Heart left ventricle (tissue), 16 donors: ENCODE data around the gene MFSD1. TPM values are rescaled to one million over a fixed set of nuclear protein-coding genes. Genes with fewer than 3 reads are reported as not detected.

Experiments
- ATAC-seq, 4 donors: fragments of 200-7000 bp; cut with Tn5 transposase; one replicate each; pipeline ENCODE4 v1.9.1; 2020 to 2022; ENCODE audit warnings: moderate library complexity in 4 of 4, mild to moderate bottlenecking in 3 of 4, moderate number of reproducible peaks in 1 of 4
- DNase-seq, 5 donors: peaks; one replicate each; pipeline ENCODE4 v3.0.0-alpha.2; 2020
- H3K27ac ChIP-seq, 12 donors: fragments of 200-600 bp; sonication (generic) in 4 of 12; one replicate each; pipeline versions ENCODE4 v1.5.0 to v1.8.0; 2016 to 2022; ENCODE audit warnings: mild to moderate bottlenecking in 2 of 12
- H3K27me3 ChIP-seq, 9 donors: fragments of 200-600 bp; sonication (generic) in 2 of 9; one replicate each; pipeline versions ENCODE4 v1.5.1 to v1.8.0; 2016 to 2022; ENCODE audit warnings: mild to moderate bottlenecking in 3 of 9
- H3K36me3 ChIP-seq, 9 donors: fragments of 200-600 bp; sonication (generic) in 2 of 9; one replicate each; pipeline versions ENCODE4 v1.5.0 to v1.8.0; 2018 to 2022; ENCODE audit warnings: mild to moderate bottlenecking in 2 of 9
- H3K4me1 ChIP-seq, 12 donors: fragments of 200-600 bp; sonication (generic) in 4 of 12; one replicate each; pipeline versions ENCODE4 v1.5.0 to v1.8.0; 2016 to 2022; ENCODE audit warnings: mild to moderate bottlenecking in 3 of 12
- H3K4me3 ChIP-seq, 12 donors: fragments of 200-600 bp; sonication (generic) in 4 of 12; one replicate each; pipeline versions ENCODE4 v1.5.0 to v1.8.0; 2017 to 2022; ENCODE audit warnings: mild to moderate bottlenecking in 9 of 12, moderate library complexity in 4 of 12
- H3K9me3 ChIP-seq, 12 donors: fragments of 200-600 bp; sonication (generic) in 4 of 12; one replicate each; pipeline versions ENCODE4 v1.5.0 to v1.8.0; 2016 to 2022; ENCODE audit warnings: mild to moderate bottlenecking in 1 of 12
- POLR2A ChIP-seq, 2 donors: fragments of 450-650 bp; IDR thresholded peaks; one replicate each; pipeline ENCODE4 v1.6.1; 2017; ENCODE audit warnings: antibody characterized with exemption in 2 of 2, mild to moderate bottlenecking in 2 of 2, moderate library complexity in 2 of 2
- WGBS, 4 donors: extraction: QIAGEN DNeasy Blood & Tissue Kit in 2 of 4; methylation state at CpG; one replicate each; pipeline versions ENCODE4 v1.1.5 to v1.1.7; 2013 to 2018; 5-methylcytosine and 5-hydroxymethylcytosine counted together
- intact Hi-C, 10 donors: fragments of 100-400 bp; cut with DNase I; formaldehyde crosslinking; loops; one replicate each; pipeline versions ENCODE4 v1.11.1 to v1.14.2; 2022
- long read RNA-seq, 3 donors: library from polyadenylated mRNA; unstranded; transcript quantifications; one replicate each; pipeline ENCODE4 v2.0.0, GENCODE V29; 2020 to 2021
- polyA plus RNA-seq, 2 donors: library from polyadenylated mRNA; stranded (reverse); fragments of 200-250 nt; gene quantifications; one replicate each; pipeline ENCODE4 v1.2.3, GENCODE V29; 2013
- total RNA-seq, 9 donors: library from RNA; depleted of rRNA in 2 of 9; stranded (reverse); fragments of >200 nt in 2 of 9; fragmentation: NEBNext Ultra II Directional in 3 of 9; extraction: Animal tissue kit (Norgen Biotek cat#: 25700) in 3 of 9; gene quantifications; one replicate each; pipeline versions ENCODE4 v1.1.0 to v1.2.4, GENCODE V29; 2016 to 2023
- TF ChIP-seq, protein P1 (sequence below), 12 donors: fragments of 200-600 bp; sonication (generic) in 4 of 12; IDR thresholded peaks; one replicate each; pipeline versions ENCODE4 v1.5.0 to v1.8.0; 2018 to 2022; ENCODE audit warnings: antibody characterized with exemption in 12 of 12, mild to moderate bottlenecking in 5 of 12
- donor health status: ischemic (EF 13 %, LVEDD 7.1; RV severe dilation, severe dysfunction).
- donor health status: healthy with polysubstance abuse.
- donor health status: DM: no; HTN: yes; CAD: no.
- donor health status: DM: no; HTN: no; CAD: no.
- donor health status: ischemic (EF 25% LVEDD 6.9; RV normal size, moderate dysfunction).
- donor health status: ischemic (EF 25% LVEDD 5.7; RV mildly dilated, moderate dysfunction).
- donor health status: healthy.
- donor health status: DM: yes; HTN: yes; CAD: no.
- donor health status: ischemic (EF 35%, LVEDD 5.7; RV mildly dilated, moderate dysfunction).
- donor health status: nonischemic (EF 11% LVEDD 7.7; RV severe dilation, severe dysfunction).
- donor health status: DM: yes; HTN: yes; CAD: no.
- donor health status: PGD.
- donor health status: ischemic (EF 29% LVEDD 5.4; RV normal size, mild dysfunction).
- donor health status: nonischemic (EF 23%, LVEDD 6.1; RV moderate dilation, normal function).

MFSD1 gene, protein sequence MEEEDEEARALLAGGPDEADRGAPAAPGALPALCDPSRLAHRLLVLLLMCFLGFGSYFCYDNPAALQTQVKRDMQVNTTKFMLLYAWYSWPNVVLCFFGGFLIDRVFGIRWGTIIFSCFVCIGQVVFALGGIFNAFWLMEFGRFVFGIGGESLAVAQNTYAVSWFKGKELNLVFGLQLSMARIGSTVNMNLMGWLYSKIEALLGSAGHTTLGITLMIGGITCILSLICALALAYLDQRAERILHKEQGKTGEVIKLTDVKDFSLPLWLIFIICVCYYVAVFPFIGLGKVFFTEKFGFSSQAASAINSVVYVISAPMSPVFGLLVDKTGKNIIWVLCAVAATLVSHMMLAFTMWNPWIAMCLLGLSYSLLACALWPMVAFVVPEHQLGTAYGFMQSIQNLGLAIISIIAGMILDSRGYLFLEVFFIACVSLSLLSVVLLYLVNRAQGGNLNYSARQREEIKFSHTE
- total RNA-seq (10 to 100 TPM; 19.2 to 71.4 (median 35.7) TPM), polyA plus RNA-seq (10 to 100 TPM in 1 of 2 donors, 1 to 10 TPM in 1; 9.6 to 41.4 TPM)
- long read RNA-seq, donor 1, transcript MFSD1-203 (16 exons, 2,423 nt) = major isoform, 43 of 52 reads
- long read RNA-seq, donor 1, partial matches to known transcripts = 1 of 52 reads
- long read RNA-seq, donor 1, other reads (novel, unspliced or antisense) = 7 of 52 reads
- long read RNA-seq, donor 2, transcript MFSD1-215 (15 exons, 2,121 nt) = minor isoform, 14 of 247 reads
- long read RNA-seq, donor 2, transcript MFSD1-203 (16 exons, 2,423 nt) = major isoform, 209 of 247 reads
- long read RNA-seq, donor 2, partial matches to known transcripts = 9 of 247 reads
- long read RNA-seq, donor 2, other reads (novel, unspliced or antisense) = 13 of 247 reads
- long read RNA-seq, donor 3, transcript MFSD1-203 (16 exons, 2,423 nt) = major isoform, 79 of 92 reads
- long read RNA-seq, donor 3, partial matches to known transcripts = 3 of 92 reads
- long read RNA-seq, donor 3, other reads (novel, unspliced or antisense) = 5 of 92 reads

DNA sequence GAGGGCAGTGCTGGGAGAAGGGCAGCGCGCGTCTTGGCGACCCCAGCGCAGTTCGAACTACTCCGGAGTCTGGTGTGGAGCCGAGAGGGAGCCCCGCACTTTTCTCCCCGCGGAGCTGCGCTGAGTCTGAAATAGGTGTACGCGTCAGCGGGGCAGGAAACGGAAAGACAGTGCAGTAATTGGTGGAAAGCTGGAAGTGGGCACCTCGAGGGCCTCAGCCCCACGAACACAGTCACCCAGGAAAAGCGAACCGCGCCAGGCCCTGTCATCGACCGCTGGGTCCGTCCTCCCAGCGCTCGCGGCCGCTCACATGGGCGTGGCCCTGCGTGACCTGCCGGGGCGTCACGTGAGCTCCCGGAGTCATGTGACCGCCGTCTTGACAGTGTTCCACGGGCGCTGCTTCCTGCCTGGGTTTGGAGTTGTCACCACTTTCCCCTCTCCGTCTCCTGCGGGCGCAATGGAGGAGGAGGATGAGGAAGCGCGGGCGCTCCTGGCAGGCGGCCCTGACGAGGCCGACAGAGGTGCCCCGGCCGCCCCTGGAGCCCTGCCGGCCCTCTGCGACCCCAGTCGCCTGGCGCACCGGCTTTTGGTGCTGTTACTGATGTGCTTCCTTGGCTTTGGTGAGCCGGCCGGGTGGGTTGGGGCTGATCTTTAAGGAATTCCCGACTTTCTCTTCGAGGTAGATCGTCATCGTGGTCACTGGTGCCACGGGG, at the start of gene MFSD1:
MFSD1 (plus strand) TSS at position 359 of the 713 bp plus-strand sequence; CDS start at position 458, 99 bp downstream.
- intact Hi-C loops = loop anchor here in 3 of 10 donors (5.0 kb wide), 3 partner anchors 155 to 235 kb away; partner anchors contain the start of gene MLF1 (in 1 of the 3)
- TF ChIP-seq POLR2A (IDR thresholded peaks at IDR 0.05) = peak in 1 of 2 donors; percentile 76
- TF ChIP-seq, protein P1, sequence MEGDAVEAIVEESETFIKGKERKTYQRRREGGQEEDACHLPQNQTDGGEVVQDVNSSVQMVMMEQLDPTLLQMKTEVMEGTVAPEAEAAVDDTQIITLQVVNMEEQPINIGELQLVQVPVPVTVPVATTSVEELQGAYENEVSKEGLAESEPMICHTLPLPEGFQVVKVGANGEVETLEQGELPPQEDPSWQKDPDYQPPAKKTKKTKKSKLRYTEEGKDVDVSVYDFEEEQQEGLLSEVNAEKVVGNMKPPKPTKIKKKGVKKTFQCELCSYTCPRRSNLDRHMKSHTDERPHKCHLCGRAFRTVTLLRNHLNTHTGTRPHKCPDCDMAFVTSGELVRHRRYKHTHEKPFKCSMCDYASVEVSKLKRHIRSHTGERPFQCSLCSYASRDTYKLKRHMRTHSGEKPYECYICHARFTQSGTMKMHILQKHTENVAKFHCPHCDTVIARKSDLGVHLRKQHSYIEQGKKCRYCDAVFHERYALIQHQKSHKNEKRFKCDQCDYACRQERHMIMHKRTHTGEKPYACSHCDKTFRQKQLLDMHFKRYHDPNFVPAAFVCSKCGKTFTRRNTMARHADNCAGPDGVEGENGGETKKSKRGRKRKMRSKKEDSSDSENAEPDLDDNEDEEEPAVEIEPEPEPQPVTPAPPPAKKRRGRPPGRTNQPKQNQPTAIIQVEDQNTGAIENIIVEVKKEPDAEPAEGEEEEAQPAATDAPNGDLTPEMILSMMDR (IDR thresholded peaks at IDR 0.05) = no peak
- H3K36me3 ChIP-seq = peaks cover 0 to 26% (median 20%) of the 10 kb centered on the region in 9 donors
- H3K4me1 ChIP-seq = peaks cover 0 to 37% (median 14%) of the 10 kb centered on the region in 12 donors
- ATAC-seq (peak; percentile 96 to 99 (median 99)), DNase-seq (peak; percentile 95 to 98 (median 97))
- H3K27ac ChIP-seq = peak within 1 kb of the TSS; percentile 37 to 95 (median 84)
- 0% methylated on average over 47 to 61 of the region's 61 CpGs for WGBS, 4 donors
- H3K4me3 ChIP-seq = peak within 1 kb of the TSS; percentile 71 to 95 (median 84)
- H3K27me3 ChIP-seq = no peaks in the 10 kb centered on the region
- no peaks in the 10 kb centered on the region for H3K9me3 ChIP-seq

DNA sequence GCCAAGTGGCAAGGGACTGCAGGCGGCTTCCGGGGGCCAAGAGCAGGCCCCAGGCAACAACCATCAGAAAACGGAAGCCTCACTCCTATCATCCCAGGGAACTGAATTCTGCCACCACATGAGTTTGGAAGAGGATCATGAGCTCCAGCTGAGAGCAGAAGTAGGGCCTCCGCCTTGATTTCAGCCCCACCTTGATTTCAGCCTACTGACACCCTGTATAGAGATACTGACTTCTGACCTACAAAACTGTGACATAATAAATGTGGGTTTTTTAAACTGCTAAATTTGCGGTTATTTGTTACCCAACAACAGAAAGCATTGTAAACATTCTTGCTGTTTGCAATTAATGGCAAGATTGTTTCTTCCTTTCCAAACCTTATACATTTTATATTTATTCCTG, 48.0 kb upstream of the MFSD1 start:
- 91 to 95% (median 93%) methylated on average over 5 of the region's 5 CpGs for WGBS, 4 donors
- H3K4me3 ChIP-seq = no peak overlapping the region
- no peak for TF ChIP-seq POLR2A (IDR thresholded peaks at IDR 0.05)
- TF ChIP-seq, protein P1 (IDR thresholded peaks at IDR 0.05) = no peak
- intact Hi-C loops = no loop called here
- peaks cover 0 to 6% (median 0%) of the 10 kb centered on the region in 9 donors for H3K36me3 ChIP-seq
- H3K9me3 ChIP-seq = no peaks in the 10 kb centered on the region
- DNase-seq = no peak
- no peaks in the 10 kb centered on the region for H3K27me3 ChIP-seq
- H3K27ac ChIP-seq = no peak overlapping the region
- H3K4me1 ChIP-seq = peaks cover 0 to 2% (median 0%) of the 10 kb centered on the region in 12 donors
- no peak for ATAC-seq

DNA sequence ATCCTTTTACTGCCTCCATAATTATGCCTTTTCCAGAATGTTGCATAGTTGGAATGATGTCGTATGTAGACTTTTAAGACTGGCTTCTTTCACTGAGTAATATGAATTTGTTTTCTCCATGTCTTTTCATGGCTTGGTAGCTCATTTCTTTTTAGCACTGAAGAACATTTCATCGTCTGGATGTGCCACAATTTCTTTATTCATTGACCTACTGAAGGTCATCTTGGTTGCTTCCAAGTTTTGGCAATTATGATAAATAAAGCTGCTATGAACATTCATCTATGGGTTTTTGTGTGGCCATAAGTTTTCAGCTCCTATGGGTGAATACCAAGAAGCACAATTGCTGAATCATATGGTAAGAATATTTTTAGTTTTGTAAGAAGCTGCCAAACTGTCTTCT, 46.4 kb upstream of the MFSD1 start:
- no peak for ATAC-seq
- Histone ChIP-seq H3K27ac (no peak overlapping the region), H3K36me3 (no peaks in the 10 kb centered on the region), H3K27me3 (no peaks in the 10 kb centered on the region), H3K4me1 (no peaks in the 10 kb centered on the region), H3K9me3 (no peaks in the 10 kb centered on the region), H3K4me3 (no peak overlapping the region)
- WGBS, 4 donors = 71 to 79% (median 74%) methylated on average over 2 of the region's 2 CpGs
- DNase-seq = no peak
- TF ChIP-seq, protein P1 (IDR thresholded peaks at IDR 0.05) = no peak
- intact Hi-C loops = no loop called here
